Panc1 (cell line): ENCODE results near the gene PGM5. TPM values are rescaled to one million over a fixed set of nuclear protein-coding genes. Genes with fewer than 3 reads are reported as not detected.
A peak's percentile ranks its signal among the peaks of the same experiment; 100 is the strongest.
"Not testable (repeated sequence)": the region's sequence is repeated elsewhere in the genome, so short reads cannot be mapped to it uniquely, and the experiment has no call there.

Source experiments
- ATAC-seq: fragments of 200-7000 bp; cut with Tn5 transposase; 2 replicates; pipeline ENCODE4 v1.9.1; 2020; ENCODE audit warnings: mild to moderate bottlenecking, moderate library complexity
- Bru-seq: library from RNA; stranded (reverse); fragments of 400-500 nt; gene quantifications from one replicate; lab custom pipeline; 2021; lab: Mats Ljungman, UMichigan
- BruChase-seq, 2 experiments: library from RNA; stranded (reverse); fragments of 400-500 nt; gene quantifications; one replicate each; lab custom pipeline; 2021; lab: Mats Ljungman, UMichigan
- BruUV-seq: library from RNA; stranded (reverse); fragments of 400-500 nt; replicated peaks from 2 replicates; lab custom pipeline; 2021; lab: Mats Ljungman, UMichigan
- CTCF ChIA-PET: fragments of 300-600 bp; sonication (Branson Sonifier 250); formaldehyde crosslinking; loops from one replicate; lab custom pipeline; 2022; ENCODE audit warnings: antibody characterized with exemption; lab: Charles Lee
- POLR2A ChIA-PET: fragments of 300-600 bp; sonication (Branson Sonifier 250); formaldehyde crosslinking; loops from one replicate; lab custom pipeline; 2022; ENCODE audit warnings: antibody characterized with exemption; lab: Charles Lee
- DNase-seq: peaks from one replicate; pipeline ENCODE4 v3.0.0-alpha.2; 2010; ENCODE audit warnings: low read depth, low spot score
- H3K27ac ChIP-seq: 2 replicates; pipeline ENCODE4 v1.5.1; 2011; ENCODE audit warnings: mild to moderate bottlenecking, low read length, inconsistent platforms
- H3K27me3 ChIP-seq: fragments of 200-500 bp; sonication (Bioruptor generic); 2 replicates; pipeline ENCODE4 v1.6.0; 2014; ENCODE audit warnings: low read length, inconsistent platforms; ENCODE audit not compliant: control insufficient read depth, insufficient read depth
- H3K36me3 ChIP-seq: fragments of 200-500 bp; sonication (Bioruptor generic); 2 replicates; pipeline ENCODE4 v1.5.1; 2014; ENCODE audit warnings: inconsistent platforms, mild to moderate bottlenecking, low read length, moderate library complexity; ENCODE audit not compliant: control insufficient read depth, insufficient read depth
- H3K4me1 ChIP-seq: 2 replicates; pipeline ENCODE4 v1.5.1; 2011; ENCODE audit warnings: inconsistent platforms, mild to moderate bottlenecking, low read length, moderate library complexity; ENCODE audit not compliant: control insufficient read depth, insufficient read depth
- H3K4me3 ChIP-seq, 2 experiments: 2 replicates each; pipeline ENCODE4 v1.5.1; 2011 to 2012; ENCODE audit warnings: low read depth in 2 of 2, low read length in 2 of 2, mild to moderate bottlenecking in 2 of 2, inconsistent platforms in 1 of 2, moderate library complexity in 1 of 2
- H3K9me3 ChIP-seq: fragments of 200-500 bp; sonication (Bioruptor generic); 2 replicates; pipeline ENCODE4 v1.5.1; 2014; ENCODE audit warnings: low read depth, mild to moderate bottlenecking, inconsistent platforms, low read length, moderate library complexity; ENCODE audit not compliant: control insufficient read depth, insufficient read depth
- in situ Hi-C: cut with HindIII; loops from 2 replicates; pipeline ENCODE4 v1.10.0; 2016; ENCODE audit warnings: low sequenced_read_pairs, low pct_unique_long_range_greater_than_20kb
- intact Hi-C: fragments of 100-400 bp; cut with micrococcal nuclease; formaldehyde crosslinking; loops from one replicate; pipeline ENCODE4 v1.10.0; 2022; ENCODE audit not compliant: unreplicated experiment
- long read RNA-seq: library from polyadenylated mRNA; unstranded; transcript quantifications from one replicate; pipeline ENCODE4 v2.0.0, GENCODE V29; 2021; ENCODE audit not compliant: unreplicated experiment
- polyA plus RNA-seq: library from polyadenylated mRNA; unstranded; fragments of >200 nt; gene quantifications from one replicate; pipeline ENCODE4 v1.2.1, GENCODE V29; 2012; ENCODE audit warnings: missing spikeins; ENCODE audit not compliant: insufficient read length
- total RNA-seq: library from RNA; stranded (reverse); gene quantifications from one replicate; pipeline ENCODE4 v1.2.1, GENCODE V29; 2021; ENCODE audit not compliant: unreplicated experiment

PGM5 gene
- total RNA-seq (0.21 TPM), Bru-seq, nascent RNA (percentile 6 among the genes with signal in this experiment), BruChase-seq, experiment 1, labeled RNA remaining after a 2-hour chase (percentile 4 among the genes with signal in this experiment), BruChase-seq, experiment 2, labeled RNA remaining after a 6-hour chase (percentile 3 among the genes with signal in this experiment)
- not detected for polyA plus RNA-seq
- long read RNA-seq = 0 reads

GRCh38 chr9:68356380-68357118, at the start of gene PGM5:
TSS of gene PGM5 (plus strand) at chr9:68356611. CDS start at chr9:68357128, 517 bp downstream.
- CTCF ChIA-PET = not testable (repeated sequence)

GRCh38 chr9:68307127-68307526, 49.3 kb upstream of the PGM5 start:
- ATAC-seq, BruUV-seq, H3K36me3 ChIP-seq, DNase-seq, H3K4me1 ChIP-seq, intact Hi-C loops, H3K27ac ChIP-seq, CTCF ChIA-PET, in situ Hi-C loops, H3K9me3 ChIP-seq, POLR2A ChIA-PET, H3K4me3 ChIP-seq, H3K27me3 ChIP-seq: not testable (repeated sequence)

More at GRCh38 chr9:68356380-68357118, at the start of gene PGM5:
- H3K36me3 ChIP-seq, H3K27ac ChIP-seq, POLR2A ChIA-PET, intact Hi-C loops, H3K27me3 ChIP-seq, DNase-seq, in situ Hi-C loops, BruUV-seq, H3K9me3 ChIP-seq, H3K4me1 ChIP-seq: not testable (repeated sequence)
- H3K4me3 ChIP-seq = peak within 1 kb of the TSS; percentile 27 to 30
- peak; percentile 82 for ATAC-seq

- H3K9me3 ChIP-seq, H3K36me3 ChIP-seq, ATAC-seq, H3K27ac ChIP-seq, H3K4me1 ChIP-seq, in situ Hi-C loops, intact Hi-C loops, BruUV-seq, H3K27me3 ChIP-seq, CTCF ChIA-PET, H3K4me3 ChIP-seq, DNase-seq, POLR2A ChIA-PET: not testable (repeated sequence)
Measured at GRCh38 chr9:68307654-68308053, 48.8 kb upstream of the PGM5 start.

GRCh38 chr9:68311208-68311607, 45.2 kb upstream of the PGM5 start:
- H3K27me3 ChIP-seq, DNase-seq, CTCF ChIA-PET, BruUV-seq, H3K4me1 ChIP-seq, intact Hi-C loops, H3K36me3 ChIP-seq, H3K27ac ChIP-seq, H3K4me3 ChIP-seq, H3K9me3 ChIP-seq, in situ Hi-C loops, POLR2A ChIA-PET: not testable (repeated sequence)
- ATAC-seq = peak; percentile 53; the same call in 1 of the 2 replicates

- ATAC-seq, CTCF ChIA-PET, H3K4me1 ChIP-seq, DNase-seq, intact Hi-C loops, BruUV-seq, H3K36me3 ChIP-seq, POLR2A ChIA-PET, H3K27ac ChIP-seq, H3K9me3 ChIP-seq, H3K27me3 ChIP-seq, H3K4me3 ChIP-seq, in situ Hi-C loops: not testable (repeated sequence)
Measured at GRCh38 chr9:68318209-68318608, 38.2 kb upstream of the PGM5 start.

GRCh38 chr9:68323749-68324148, 32.7 kb upstream of the PGM5 start:
- BruUV-seq, in situ Hi-C loops, intact Hi-C loops, POLR2A ChIA-PET, H3K4me3 ChIP-seq, CTCF ChIA-PET, ATAC-seq, H3K4me1 ChIP-seq, H3K27ac ChIP-seq, DNase-seq, H3K27me3 ChIP-seq, H3K9me3 ChIP-seq, H3K36me3 ChIP-seq: not testable (repeated sequence)

GRCh38 chr9:68324518-68324917, 31.9 kb upstream of the PGM5 start:
- in situ Hi-C loops, H3K36me3 ChIP-seq, H3K9me3 ChIP-seq, H3K4me1 ChIP-seq, POLR2A ChIA-PET, BruUV-seq, DNase-seq, H3K4me3 ChIP-seq, ATAC-seq, H3K27ac ChIP-seq, intact Hi-C loops, CTCF ChIA-PET, H3K27me3 ChIP-seq: not testable (repeated sequence)
